Tibial artery (tissue), 4 donors: ENCODE data around the gene NTN4.
"Not testable (repeated sequence)": the region's sequence is repeated elsewhere in the genome, so short reads cannot be mapped to it uniquely, and the experiment has no call there.

Source experiments
- DNase-seq, 2 donors: peaks; one replicate each; pipeline ENCODE4 v3.0.0-alpha.2; 2019
- H3K27ac ChIP-seq, 2 donors: fragments of 200-600 bp; sonication (generic) in 1 of 2; 1 replicate in 1 of 2; 2 replicates in 1 of 2; pipeline ENCODE4 v1.5.1; 2018 to 2019; ENCODE audit warnings: mild to moderate bottlenecking in 1 of 2
- H3K27me3 ChIP-seq, 2 donors: fragments of 200-600 bp; sonication (generic) in 1 of 2; one replicate each; pipeline versions ENCODE4 v1.5.1 to v1.6.0; 2016 to 2019
- H3K36me3 ChIP-seq, 3 donors: fragments of 200-600 bp; sonication (generic) in 2 of 3; one replicate each; pipeline ENCODE4 v1.5.1; 2016 to 2019; ENCODE audit warnings: mild to moderate bottlenecking in 2 of 3
- H3K4me1 ChIP-seq, 4 donors: fragments of 200-600 bp; sonication (generic) in 2 of 4; 1 replicate in 3 of 4; 2 replicates in 1 of 4; pipeline ENCODE4 v1.5.1; 2016 to 2019
- H3K4me3 ChIP-seq, 2 donors: fragments of 200-600 bp; sonication (generic) in 1 of 2; 1 replicate in 1 of 2; 2 replicates in 1 of 2; pipeline ENCODE4 v1.5.1; 2018 to 2019; ENCODE audit warnings: mild to moderate bottlenecking in 2 of 2
- H3K9me3 ChIP-seq, 3 donors: fragments of 200-600 bp; sonication (generic) in 1 of 3; one replicate each; pipeline ENCODE4 v1.5.1; 2016 to 2019
- intact Hi-C: fragments of 100-400 bp; cut with DNase I; formaldehyde crosslinking; loops from one replicate; pipeline ENCODE4 v1.15.0; 2023; ENCODE audit warnings: low total_unique reads
- TF ChIP-seq, protein P1 (sequence below), 2 experiments: fragments of 200-600 bp in 1 of 2; fragments of 450-650 bp in 1 of 2; IDR thresholded peaks; one replicate each; pipeline ENCODE4 v1.5.1; 2017 to 2019; ENCODE audit warnings: antibody characterized with exemption in 2 of 2, mild to moderate bottlenecking in 1 of 2, moderate library complexity in 1 of 2

The NTN4 gene

DNA sequence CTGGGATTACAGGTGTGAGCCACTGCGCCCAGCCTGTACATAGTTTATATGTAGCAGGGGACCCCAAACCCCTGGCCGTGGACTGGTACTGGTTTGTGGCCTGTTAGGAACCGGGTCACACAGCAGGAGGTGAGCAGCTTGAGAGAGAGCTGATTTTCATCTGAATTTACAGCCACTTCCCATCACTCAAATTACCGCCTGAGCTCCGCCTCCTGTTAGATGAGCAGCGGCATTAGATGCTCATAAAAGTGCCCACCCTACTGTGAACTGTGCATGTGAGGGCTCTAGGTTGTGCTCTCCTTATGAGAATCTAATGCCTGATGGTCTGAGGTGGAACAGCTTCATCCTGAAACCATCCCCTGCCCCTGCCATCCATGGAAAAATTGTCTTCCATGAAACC is 119.3 kb downstream of the NTN4 start:
- H3K9me3 ChIP-seq: no peaks in the 10 kb centered on the region
- peaks cover 7 to 35% (median 18%) of the 10 kb centered on the region in 3 donors for H3K36me3 ChIP-seq
- no peak overlapping the region for H3K27ac ChIP-seq
- TF ChIP-seq, protein P1, sequence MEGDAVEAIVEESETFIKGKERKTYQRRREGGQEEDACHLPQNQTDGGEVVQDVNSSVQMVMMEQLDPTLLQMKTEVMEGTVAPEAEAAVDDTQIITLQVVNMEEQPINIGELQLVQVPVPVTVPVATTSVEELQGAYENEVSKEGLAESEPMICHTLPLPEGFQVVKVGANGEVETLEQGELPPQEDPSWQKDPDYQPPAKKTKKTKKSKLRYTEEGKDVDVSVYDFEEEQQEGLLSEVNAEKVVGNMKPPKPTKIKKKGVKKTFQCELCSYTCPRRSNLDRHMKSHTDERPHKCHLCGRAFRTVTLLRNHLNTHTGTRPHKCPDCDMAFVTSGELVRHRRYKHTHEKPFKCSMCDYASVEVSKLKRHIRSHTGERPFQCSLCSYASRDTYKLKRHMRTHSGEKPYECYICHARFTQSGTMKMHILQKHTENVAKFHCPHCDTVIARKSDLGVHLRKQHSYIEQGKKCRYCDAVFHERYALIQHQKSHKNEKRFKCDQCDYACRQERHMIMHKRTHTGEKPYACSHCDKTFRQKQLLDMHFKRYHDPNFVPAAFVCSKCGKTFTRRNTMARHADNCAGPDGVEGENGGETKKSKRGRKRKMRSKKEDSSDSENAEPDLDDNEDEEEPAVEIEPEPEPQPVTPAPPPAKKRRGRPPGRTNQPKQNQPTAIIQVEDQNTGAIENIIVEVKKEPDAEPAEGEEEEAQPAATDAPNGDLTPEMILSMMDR (IDR thresholded peaks at IDR 0.05): no peak
- intact Hi-C loops: no loop called here
- DNase-seq: no peak
- no peak overlapping the region for H3K4me3 ChIP-seq
- no peaks in the 10 kb centered on the region for H3K27me3 ChIP-seq
- peaks cover 0 to 9% (median 4%) of the 10 kb centered on the region in 4 donors for H3K4me1 ChIP-seq

DNA sequence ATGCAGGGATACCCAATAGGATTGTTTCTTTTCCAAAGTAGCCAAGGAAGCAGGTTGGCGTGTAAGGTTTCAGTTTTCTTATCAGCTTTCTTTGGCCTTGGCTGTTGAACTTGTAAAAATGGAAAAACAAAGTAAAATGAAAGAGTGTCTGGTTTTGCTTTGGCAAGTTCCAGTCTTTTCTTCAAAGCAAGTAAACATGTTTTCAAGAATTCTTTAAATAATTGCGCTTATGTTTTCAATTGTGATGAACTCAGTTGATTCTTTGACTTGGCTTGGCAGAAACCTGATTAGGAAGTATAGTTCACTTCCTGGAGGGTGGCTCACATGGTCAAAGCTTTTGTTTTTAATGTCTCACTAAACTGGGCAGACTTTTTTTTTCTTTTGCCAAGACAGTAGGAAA is 127.0 kb downstream of the NTN4 start:
- H3K9me3 ChIP-seq: no peaks in the 10 kb centered on the region
- TF ChIP-seq, protein P1 (IDR thresholded peaks at IDR 0.05): no peak
- intact Hi-C loops: no loop called here
- no peaks in the 10 kb centered on the region for H3K27me3 ChIP-seq
- H3K27ac ChIP-seq: peak overlapping the region; percentile 2 to 9
- no peak for DNase-seq
- peaks cover 0 to 11% (median 0%) of the 10 kb centered on the region in 4 donors for H3K4me1 ChIP-seq
- H3K4me3 ChIP-seq: no peak overlapping the region
- peaks cover 0 to 21% (median 13%) of the 10 kb centered on the region in 3 donors for H3K36me3 ChIP-seq

DNA sequence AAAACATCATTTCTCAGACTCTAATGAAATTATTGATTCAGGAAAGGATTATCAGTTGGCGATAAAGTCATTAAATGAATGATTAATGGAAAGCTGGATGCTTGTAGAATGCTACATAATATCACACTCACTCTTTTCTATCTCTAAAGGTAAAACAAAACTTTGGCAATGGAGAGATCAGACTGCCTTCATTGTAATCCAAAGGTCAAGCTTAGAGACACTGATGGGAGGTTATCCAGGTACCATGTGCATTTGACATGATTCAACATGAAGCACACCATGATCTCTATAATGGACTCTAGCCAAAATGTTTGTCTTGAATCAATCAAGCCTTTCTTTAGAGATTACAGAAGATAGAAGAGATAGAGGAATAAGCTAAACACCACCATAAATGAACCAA is 129.2 kb downstream of the NTN4 start:
- no peak for DNase-seq
- H3K9me3 ChIP-seq: no peaks in the 10 kb centered on the region
- TF ChIP-seq, protein P1 (IDR thresholded peaks at IDR 0.05): no peak
- no peak overlapping the region for H3K4me3 ChIP-seq
- no peak overlapping the region for H3K27ac ChIP-seq
- peaks cover 0 to 11% (median 0%) of the 10 kb centered on the region in 4 donors for H3K4me1 ChIP-seq
- no peaks in the 10 kb centered on the region for H3K27me3 ChIP-seq
- intact Hi-C loops: no loop called here
- H3K36me3 ChIP-seq: peaks cover 0 to 15% (median 13%) of the 10 kb centered on the region in 3 donors

DNA sequence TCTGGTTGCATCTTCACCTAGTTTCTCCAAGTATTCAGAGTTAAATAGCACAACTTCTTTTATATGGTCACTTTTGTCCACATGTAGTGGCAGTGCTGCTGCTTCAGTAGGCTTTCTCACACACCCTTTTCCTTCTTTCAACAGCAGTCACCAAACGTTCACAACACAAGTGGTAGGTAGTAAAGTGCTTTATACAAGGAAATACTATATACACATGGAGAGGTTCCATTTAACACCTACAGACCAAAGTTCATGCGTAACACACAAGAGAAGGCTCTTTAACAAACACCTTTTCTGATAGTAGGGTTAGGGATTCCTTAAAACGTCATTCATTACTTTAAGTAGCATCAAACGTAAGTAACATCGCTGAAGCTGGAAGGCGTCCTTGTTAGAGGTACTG is 132.2 kb downstream of the NTN4 start:
- intact Hi-C loops: no loop called here
- Histone ChIP-seq H3K4me1 (peaks cover 0 to 11% (median 4%) of the 10 kb centered on the region in 4 donors), H3K9me3 (no peaks in the 10 kb centered on the region), H3K27me3 (no peaks in the 10 kb centered on the region), H3K27ac (no peak overlapping the region), H3K36me3 (peaks cover 0 to 9% (median 3%) of the 10 kb centered on the region in 3 donors), H3K4me3 (no peak overlapping the region)
- no peak for DNase-seq
- TF ChIP-seq, protein P1 (IDR thresholded peaks at IDR 0.05): no peak

DNA sequence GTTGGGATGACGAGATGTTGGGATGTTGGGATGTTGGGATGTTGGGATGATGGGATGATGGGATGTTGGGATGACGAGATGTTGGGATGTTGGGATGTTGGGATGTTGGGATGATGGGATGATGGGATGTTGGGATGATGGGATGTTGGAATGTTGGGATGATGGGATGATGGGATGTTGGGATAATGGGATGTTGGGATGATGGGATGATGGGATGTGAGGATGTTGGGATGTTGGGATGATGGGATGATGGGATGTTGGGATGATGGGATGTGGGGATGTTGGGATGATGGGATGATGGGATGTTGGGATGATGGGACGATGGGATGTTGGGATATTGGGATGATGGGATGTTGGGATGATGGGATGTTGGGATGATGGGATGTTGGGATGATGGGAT is 135.9 kb downstream of the NTN4 start:
- H3K36me3 ChIP-seq, H3K4me3 ChIP-seq, intact Hi-C loops, H3K27me3 ChIP-seq, DNase-seq, H3K9me3 ChIP-seq: not testable (repeated sequence)
- peaks cover 0 to 25% (median 10%) of the 10 kb centered on the region in 4 donors for H3K4me1 ChIP-seq
- H3K27ac ChIP-seq: peak overlapping the region in 1 of 2 donors; percentile 78

DNA sequence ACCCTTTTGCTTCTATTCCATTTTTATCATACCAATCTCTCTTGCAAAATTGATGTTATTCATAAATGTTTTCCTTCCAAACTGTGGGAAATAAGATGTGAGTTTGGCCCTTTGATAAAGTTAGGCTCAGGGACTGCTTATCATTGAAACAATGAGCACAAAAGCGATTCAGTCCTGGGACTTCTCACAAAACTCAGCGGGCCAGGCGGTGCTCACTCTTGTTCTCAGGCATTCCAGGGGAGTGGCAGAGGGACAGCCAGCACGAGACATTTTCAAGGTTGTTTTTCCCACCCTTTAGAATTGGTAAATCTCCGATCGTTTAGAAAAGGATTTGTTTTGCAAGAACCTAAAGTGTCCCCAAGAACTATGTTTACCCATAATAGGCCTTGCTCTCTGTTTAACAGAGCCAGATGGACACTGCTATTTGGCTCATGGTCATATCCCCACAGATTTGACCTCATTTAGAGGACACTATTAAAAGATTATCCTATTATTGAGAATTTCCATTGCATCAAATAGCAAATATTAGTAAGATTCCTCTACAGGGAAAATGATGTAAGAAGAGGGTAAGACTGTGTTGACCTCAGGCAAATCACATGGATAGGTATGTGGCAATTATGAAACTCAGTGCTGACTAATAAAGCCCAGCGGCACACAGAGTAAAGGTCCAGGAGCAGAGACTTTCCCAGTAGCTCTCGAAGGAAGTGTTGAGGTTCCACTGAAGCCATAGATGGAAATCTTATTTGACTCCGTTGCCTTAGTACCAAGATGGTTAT is 136.6 kb downstream of the NTN4 start:
- Histone ChIP-seq H3K36me3 (peaks cover 0 to 4% (median 0%) of the 10 kb centered on the region in 3 donors), H3K4me1 (peaks cover 0 to 32% (median 15%) of the 10 kb centered on the region in 4 donors), H3K27ac (peak overlapping the region; percentile 67 to 78), H3K9me3 (no peaks in the 10 kb centered on the region), H3K27me3 (no peaks in the 10 kb centered on the region), H3K4me3 (no peak overlapping the region)
- TF ChIP-seq, protein P1 (IDR thresholded peaks at IDR 0.05): no peak
- intact Hi-C loops: no loop called here
- no peak for DNase-seq
